ENCODE measurements around the gene PAK4. TPM values are rescaled to one million over a fixed set of nuclear protein-coding genes. Genes with fewer than 3 reads are reported as not detected.

The PAK4 gene
- total RNA-seq, 1 donor from 2014 or later, result 73.9 TPM

- TF ChIP-seq CTCF (IDR thresholded peaks at IDR 0.05; ENCODE audit: unreplicated experiment), result no peak
- Mint-ChIP-seq H3K27ac (peak overlapping the region; percentile 85), H3K9me3 (ENCODE audit: low read depth) (peaks cover 4% of the 10 kb centered on the region), H3K4me1 (ENCODE audit: low read depth) (peaks cover 26% of the 10 kb centered on the region), H3K36me3 (ENCODE audit: insufficient read depth) (peaks cover 11% of the 10 kb centered on the region), H3K4me3 (ENCODE audit: low read depth) (no peak overlapping the region), H3K27me3 (no peaks in the 10 kb centered on the region)
- no peak for DNase-seq (ENCODE audit: low spot score, unreplicated experiment)
Observed at GRCh38 chr19:39146686-39147450, 21.3 kb downstream of the PAK4 start.

- no peak for DNase-seq (ENCODE audit: low spot score, unreplicated experiment)
- Mint-ChIP-seq H3K4me1 (ENCODE audit: low read depth) (peaks cover 26% of the 10 kb centered on the region), H3K9me3 (ENCODE audit: low read depth) (peaks cover 4% of the 10 kb centered on the region), H3K4me3 (ENCODE audit: low read depth) (no peak overlapping the region), H3K36me3 (ENCODE audit: insufficient read depth) (peaks cover 11% of the 10 kb centered on the region), H3K27me3 (no peaks in the 10 kb centered on the region), H3K27ac (no peak overlapping the region)
- TF ChIP-seq CTCF (IDR thresholded peaks at IDR 0.05; ENCODE audit: unreplicated experiment), result no peak
Observed at GRCh38 chr19:39147480-39147879, 21.9 kb downstream of the PAK4 start.

GRCh38 chr19:39148939-39149529 lies 23.4 kb downstream of the PAK4 start:
- TF ChIP-seq CTCF (IDR thresholded peaks at IDR 0.05; ENCODE audit: unreplicated experiment), result no peak
- peaks cover 4% of the 10 kb centered on the region for H3K9me3 Mint-ChIP-seq (ENCODE audit: low read depth)
- DNase-seq (ENCODE audit: low spot score, unreplicated experiment), result no peak
- no peaks in the 10 kb centered on the region for H3K27me3 Mint-ChIP-seq
- H3K4me1 Mint-ChIP-seq (ENCODE audit: low read depth), result peaks cover 26% of the 10 kb centered on the region
- H3K27ac Mint-ChIP-seq, result no peak overlapping the region
- no peak overlapping the region for H3K4me3 Mint-ChIP-seq (ENCODE audit: low read depth)
- peaks cover 14% of the 10 kb centered on the region for H3K36me3 Mint-ChIP-seq (ENCODE audit: insufficient read depth)

- H3K36me3 Mint-ChIP-seq (ENCODE audit: insufficient read depth), result peaks cover 18% of the 10 kb centered on the region
Observed at GRCh38 chr19:39150235-39150634, 24.6 kb downstream of the PAK4 start.

More at GRCh38 chr19:39150235-39150634, 24.6 kb downstream of the PAK4 start:
- Mint-ChIP-seq H3K4me1 (ENCODE audit: low read depth) (peaks cover 23% of the 10 kb centered on the region), H3K27me3 (no peaks in the 10 kb centered on the region), H3K9me3 (ENCODE audit: low read depth) (peaks cover 4% of the 10 kb centered on the region), H3K27ac (no peak overlapping the region), H3K4me3 (ENCODE audit: low read depth) (no peak overlapping the region)
- TF ChIP-seq CTCF (IDR thresholded peaks at IDR 0.05; ENCODE audit: unreplicated experiment), result no peak
- DNase-seq (ENCODE audit: low spot score, unreplicated experiment), result no peak
